H1 (cell line): ENCODE data around the gene TUT1. TPM values are rescaled to one million over a fixed set of nuclear protein-coding genes. Genes with fewer than 3 reads are reported as not detected.

Source experiments
- ASH2L ChIP-seq: fragments of 200-600, 300-600 bp; sonication (generic); IDR thresholded peaks from one replicate; pipeline ENCODE4 v1.7.1; 2017; ENCODE audit warnings: low read length
- ATF3 ChIP-seq: IDR thresholded peaks from 2 replicates; pipeline ENCODE4 v1.6.1; 2011; ENCODE audit warnings: low read depth, mild to moderate bottlenecking, low read length; ENCODE audit not compliant: insufficient read depth
- BACH1 ChIP-seq: IDR thresholded peaks from 2 replicates; pipeline ENCODE4 v1.6.1; 2012; ENCODE audit warnings: low read length, improper control_type of control experiment
- CBX5 ChIP-seq: fragments of 300-800, 300-1000 bp; sonication (generic); IDR thresholded peaks from 2 replicates; pipeline ENCODE4 v1.7.1; 2016; ENCODE audit warnings: antibody characterized with exemption, low read length, low read depth
- CHD2 ChIP-seq: IDR thresholded peaks from 2 replicates; pipeline ENCODE4 v1.6.1; 2012; ENCODE audit warnings: low read length, improper control_type of control experiment
- CTCF ChIP-seq, 3 experiments: IDR thresholded peaks; 1 replicate in 2 of 3; 2 replicates in 1 of 3; pipeline versions ENCODE4 v1.5.1 to v1.6.1; 2011; ENCODE audit warnings: low read length in 3 of 3, mild to moderate bottlenecking in 3 of 3, inconsistent platforms in 2 of 3, low read depth in 1 of 3, moderate library complexity in 1 of 3; ENCODE audit not compliant: insufficient read depth in 1 of 3; ENCODE audit errors: control extremely low read depth in 1 of 3
- JUN ChIP-seq: IDR thresholded peaks from 2 replicates; pipeline ENCODE4 v1.6.1; 2011; ENCODE audit warnings: low read depth, mild to moderate bottlenecking, improper control_type of control experiment, low read length
- KDM4A ChIP-seq: IDR thresholded peaks from one replicate; pipeline ENCODE4 v1.7.1; 2012; ENCODE audit warnings: low read depth, mild to moderate bottlenecking, moderate library complexity, low read length, inconsistent platforms; ENCODE audit not compliant: severe bottlenecking
- NRF1 ChIP-seq: IDR thresholded peaks from 2 replicates; pipeline ENCODE4 v1.6.1; 2011; ENCODE audit warnings: mild to moderate bottlenecking, low read depth, low read length, improper control_type of control experiment
- PHF8 ChIP-seq: fragments of 200-600 bp; sonication (generic); conservative IDR thresholded peaks from 2 replicates; pipeline ENCODE4 v1.7.1; 2012; ENCODE audit warnings: low read depth, mild to moderate bottlenecking, inconsistent platforms, low read length, moderate library complexity
- POLR2A ChIP-seq, 2 experiments: IDR thresholded peaks; 1 replicate in 1 of 2; 2 replicates in 1 of 2; pipeline ENCODE4 v1.6.1; 2011; ENCODE audit warnings: low read depth in 2 of 2, low read length in 2 of 2, mild to moderate bottlenecking in 2 of 2; ENCODE audit errors: control extremely low read depth in 1 of 2
- POLR2AphosphoS5 ChIP-seq: IDR thresholded peaks from 2 replicates; pipeline ENCODE4 v1.6.1; 2011; ENCODE audit warnings: low read depth, low read length
- RBBP5 ChIP-seq: IDR thresholded peaks from 2 replicates; pipeline ENCODE4 v1.7.1; 2012; ENCODE audit warnings: low read depth, mild to moderate bottlenecking, inconsistent platforms, low read length, moderate library complexity, borderline replicate concordance
- RFX5 ChIP-seq: IDR thresholded peaks from 2 replicates; pipeline ENCODE4 v1.6.1; 2011; ENCODE audit warnings: low read depth, low read length, improper control_type of control experiment, borderline replicate concordance
- RNF2 ChIP-seq: fragments of 200-900, 300-1000 bp; sonication (generic); IDR thresholded peaks from 2 replicates; pipeline ENCODE4 v1.7.1; 2016; ENCODE audit warnings: borderline replicate concordance, low read depth, mild to moderate bottlenecking, antibody characterized with exemption, low read length; ENCODE audit not compliant: poor library complexity, severe bottlenecking; ENCODE audit errors: missing control alignments
- SIRT6 ChIP-seq: IDR thresholded peaks from one replicate; pipeline ENCODE4 v1.7.1; 2012; ENCODE audit warnings: low read length, inconsistent platforms
- SP1 ChIP-seq: IDR thresholded peaks from 2 replicates; pipeline ENCODE4 v1.6.1; 2011; ENCODE audit warnings: low read depth, low read length
- TCF12 ChIP-seq: IDR thresholded peaks from 2 replicates; pipeline ENCODE4 v1.6.1; 2011; ENCODE audit warnings: low read depth, mild to moderate bottlenecking, low read length
- USF2 ChIP-seq: IDR thresholded peaks from 2 replicates; pipeline ENCODE4 v1.6.1; 2011; ENCODE audit warnings: low read length, improper control_type of control experiment
- polyA plus RNA-seq, 7 experiments: library from polyadenylated mRNA; depleted of rRNA in 3 of 7; stranded (reverse) in 5 of 7; unstranded in 2 of 7; fragments of >200 nt in 5 of 7; fragments of 200-250 nt in 2 of 7; gene quantifications; 1 replicate in 5 of 7; 2 replicates in 1 of 7; 4 replicates in 1 of 7; pipeline versions ENCODE4 v1.2.1 to v1.2.3, GENCODE V29; 2011 to 2013; ENCODE audit warnings: missing spikeins in 2 of 7, mixed read lengths in 2 of 7
- total RNA-seq: library from RNA; stranded (reverse); fragmentation: NEBNext Ultra II Directional; extraction: Animal tissue kit (Norgen Biotek cat#: 25700); gene quantifications from 2 replicates; pipeline ENCODE4 v1.2.1, GENCODE V29; 2021

The TUT1 gene
- total and polyA plus RNA-seq, 2 of the 8 experiments (the other 6 are each of a cell fraction or from before 2014, with no cell fraction given): 17.8 to 24.6 TPM

- TF ChIP-seq TCF12 (no peak), CHD2 (peak; percentile 46; the same call in 1 of the 2 replicates), JUN (no peak), NRF1 (no peak), RBBP5 (peak; percentile 56; the same call in 1 of the 2 replicates), SIRT6 (no peak), KDM4A (peak; percentile 41), RNF2 (no peak), POLR2AphosphoS5 (peak; percentile 36; the same call in 1 of the 2 replicates), RFX5 (no peak), PHF8 (peak; percentile 75), BACH1 (no peak), CBX5 (no peak), USF2 (no peak), POLR2A (IDR thresholded peaks at IDR 0.05; ENCODE audit: control extremely low read depth in 1 of 2, low read depth in 2 of 2, low read length in 2 of 2) (peak in 1 of 2 experiments; percentile 78; a peak in 2 of 3 replicates), ASH2L (peak; percentile 2), SP1 (0 out of 2 replicates have a peak, but pooled peaks have one; percentile 32), ATF3 (no peak), CTCF (IDR thresholded peaks at IDR 0.05; ENCODE audit: control extremely low read depth in 1 of 3, insufficient read depth in 1 of 3, low read depth in 1 of 3, low read length in 3 of 3) (no peak)
These were observed 10.2 kb upstream of the TUT1 start, which contains the start of gene MTA2 (continued) for GRCh38 chr11:62601372-62602140.
